GM18909 (cell line): ENCODE measurements around the gene COTL1.
"Not testable (repeated sequence)": the region's sequence is repeated elsewhere in the genome, so short reads cannot be mapped to it uniquely, and the experiment has no call there.

ENCODE experiments used
- ATAC-seq: cut with Tn5 transposase; IDR thresholded peaks from one replicate; pipeline ENCODE4 v1.9.1; 2021; ENCODE audit warnings: mild to moderate bottlenecking; ENCODE audit not compliant: unreplicated experiment, poor library complexity

Gene COTL1

GRCh38 chr16:84559311-84559932 is 58.5 kb downstream of the COTL1 start:
- ATAC-seq = no peak

DNA sequence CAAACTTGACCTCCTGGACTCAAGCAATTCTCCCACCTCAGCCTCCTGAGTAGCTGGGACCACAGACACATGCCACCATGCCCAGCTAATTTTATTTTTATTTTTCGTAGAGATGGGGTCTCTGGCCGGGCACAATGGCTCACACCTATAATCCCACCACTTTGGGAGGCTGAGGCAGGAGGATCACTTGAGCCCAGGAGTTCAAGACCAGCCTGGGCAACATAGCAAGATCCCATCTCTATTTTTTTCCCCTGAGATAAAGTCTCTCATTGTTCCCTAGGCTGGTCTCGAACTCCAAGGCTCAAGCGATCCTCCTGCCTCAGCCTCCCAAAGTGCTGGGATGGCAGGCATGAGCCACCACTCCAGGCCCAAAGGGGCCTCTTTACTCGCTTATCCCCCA is 59.0 kb downstream of the COTL1 start:
- not testable (repeated sequence) for ATAC-seq

- ATAC-seq = no peak
These were observed 60.4 kb downstream of the COTL1 start for GRCh38 chr16:84557504-84557903.

DNA sequence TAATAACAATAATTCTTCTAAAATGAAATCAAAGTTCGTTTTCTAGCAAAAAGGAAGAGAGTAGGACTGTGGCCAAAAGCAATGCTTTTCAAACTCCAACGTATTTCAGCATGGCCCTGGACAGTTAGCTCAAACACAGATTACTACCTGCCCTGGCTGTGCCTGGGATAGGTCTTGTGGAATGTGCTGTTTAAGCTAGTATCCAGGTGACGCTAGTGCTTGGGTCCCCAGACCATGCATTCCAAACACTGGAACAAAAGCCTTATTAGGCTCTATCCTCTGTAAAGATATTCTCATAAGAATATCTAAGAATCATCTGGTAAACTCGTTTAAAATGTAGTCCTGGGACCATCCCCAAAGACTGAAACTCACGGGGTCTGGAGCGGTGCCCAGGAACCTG is 60.8 kb downstream of the COTL1 start:
- no peak for ATAC-seq

DNA sequence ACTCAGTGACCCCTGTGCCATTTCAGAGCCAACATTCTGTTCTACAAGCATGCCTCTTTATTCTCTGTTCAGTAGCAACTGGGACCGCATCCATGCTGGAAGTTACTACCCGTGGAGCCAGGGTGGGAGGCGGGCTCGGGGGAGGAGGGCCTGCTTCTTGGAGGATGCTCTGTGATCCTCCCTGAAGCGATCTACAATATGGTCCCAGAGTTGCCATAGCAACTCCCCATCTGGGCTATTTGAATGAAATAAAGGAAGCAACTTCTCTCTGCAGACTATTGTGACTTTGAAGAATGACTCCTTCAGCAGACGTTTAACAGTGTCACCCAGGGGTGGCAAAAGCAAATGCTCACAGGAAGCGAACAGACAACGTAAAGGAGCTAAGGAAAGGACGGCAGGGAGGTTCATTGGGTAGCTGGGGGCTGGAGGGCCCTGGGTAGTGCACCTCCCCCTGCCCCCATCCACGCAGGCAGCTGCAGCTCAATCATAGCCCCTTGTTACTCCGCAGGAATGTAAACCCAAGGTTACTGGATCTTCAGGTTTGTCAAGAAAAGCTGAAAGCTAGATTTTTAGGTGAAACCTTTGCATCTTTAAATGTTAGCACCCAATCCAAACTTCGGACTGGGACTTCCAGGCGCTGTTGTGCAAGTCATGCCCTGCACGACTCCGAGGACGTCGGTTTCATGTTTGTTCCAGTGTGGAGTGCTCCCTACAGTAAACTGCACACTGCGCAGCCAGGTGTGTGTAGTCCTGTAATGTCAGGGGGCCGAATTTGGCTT is 62.3 kb downstream of the COTL1 start:
- no peak for ATAC-seq

GRCh38 chr16:84554627-84555328 is 63.1 kb downstream of the COTL1 start:
- ATAC-seq = no peak

GRCh38 chr16:84553873-84554399 is 63.9 kb downstream of the COTL1 start:
- ATAC-seq = no peak

- no peak for ATAC-seq
These were observed 65.7 kb downstream of the COTL1 start for GRCh38 chr16:84552135-84552534.

GRCh38 chr16:84550096-84550495 is 67.8 kb downstream of the COTL1 start:
- no peak for ATAC-seq

GRCh38 chr16:84548971-84549844 is 68.7 kb downstream of the COTL1 start:
- ATAC-seq = no peak

- ATAC-seq = no peak
These were observed 69.4 kb downstream of the COTL1 start for GRCh38 chr16:84548508-84548907.

GRCh38 chr16:84547546-84548061 is 70.3 kb downstream of the COTL1 start:
- ATAC-seq = no peak

- no peak for ATAC-seq
These were observed 71.0 kb downstream of the COTL1 start for GRCh38 chr16:84546669-84547545.

DNA sequence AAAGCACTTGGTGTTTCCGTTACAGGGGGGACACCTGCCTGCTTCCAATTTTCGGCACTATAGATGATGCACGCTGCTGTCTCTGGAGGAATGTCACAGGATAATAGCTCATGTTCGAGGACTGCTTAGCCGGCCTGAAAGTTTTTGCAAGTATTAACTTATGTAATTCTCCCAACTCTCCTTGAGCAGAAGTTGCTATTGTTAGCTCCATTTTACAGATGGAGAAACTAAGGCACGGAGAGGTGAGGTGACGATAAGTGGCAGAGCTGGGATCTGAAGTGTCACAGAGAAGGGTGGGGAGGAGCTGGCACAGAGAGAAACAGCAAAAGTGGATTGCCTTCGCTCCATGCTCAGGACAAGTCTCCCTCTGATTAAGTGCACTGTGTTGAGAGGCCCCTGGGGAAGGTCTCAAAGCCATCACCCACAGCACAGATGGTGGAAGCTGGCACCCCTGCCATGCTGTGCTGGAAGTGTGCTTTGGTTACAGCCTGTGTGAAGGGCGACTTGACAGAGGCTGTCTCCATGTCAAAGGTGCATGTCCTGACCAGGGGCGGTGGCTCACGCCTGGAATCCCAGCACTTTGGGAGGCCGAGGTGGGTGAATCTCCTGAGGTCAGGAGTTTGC is 72.7 kb downstream of the COTL1 start:
- ATAC-seq = no peak

GRCh38 chr16:84544031-84544773 is 73.7 kb downstream of the COTL1 start:
- no peak for ATAC-seq

DNA sequence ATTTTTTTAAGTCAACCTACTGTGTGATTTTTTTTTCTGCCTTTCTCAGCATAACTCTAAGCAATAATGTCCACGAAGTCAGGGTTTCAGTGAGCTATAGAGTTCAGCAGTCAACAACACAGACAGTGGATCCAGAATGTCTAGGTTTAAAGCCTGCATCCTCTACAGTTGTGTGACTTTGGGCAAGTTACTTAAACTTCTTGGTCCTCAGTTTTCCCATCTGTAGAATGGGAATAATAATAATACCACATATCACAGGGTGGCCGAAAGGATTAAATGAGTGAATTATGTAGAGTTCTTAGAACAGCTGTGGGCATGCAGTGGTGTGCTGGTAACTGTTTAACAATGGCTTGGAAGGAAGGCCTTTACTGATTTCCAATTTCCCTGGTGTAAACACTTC is 74.6 kb downstream of the COTL1 start:
- no peak for ATAC-seq

GRCh38 chr16:84541999-84542817 is 75.7 kb downstream of the COTL1 start:
- no peak for ATAC-seq
